Measurements from ENCODE around the gene MRPS2.
"Not testable (repeated sequence)": the region's sequence is repeated elsewhere in the genome, so short reads cannot be mapped to it uniquely, and the experiment has no call there.

- TF ChIP-seq CTCF (IDR thresholded peaks at IDR 0.05); POLR2A (IDR thresholded peaks at IDR 0.05; ENCODE audit: low read length); HDAC2 (IDR thresholded peaks at IDR 0.05); MAFK (IDR thresholded peaks at IDR 0.05; ENCODE audit: partially characterized antibody); RNF2 (IDR thresholded peaks at IDR 0.05; ENCODE audit: borderline replicate concordance, low read depth); MYC (IDR thresholded peaks at IDR 0.05; ENCODE audit: borderline replicate concordance, low read length); JUN (IDR thresholded peaks at IDR 0.05); ESRRA (IDR thresholded peaks at IDR 0.05; ENCODE audit: borderline replicate concordance, low read length); RCOR1 (IDR thresholded peaks at IDR 0.05; ENCODE audit: low read depth, low read length); CEBPB (IDR thresholded peaks at IDR 0.05); SMC3 (IDR thresholded peaks at IDR 0.05); MAX (IDR thresholded peaks at IDR 0.05): not testable (repeated sequence)
Measured at GRCh38 chr9:135458478-135458877, 42.0 kb upstream of the MRPS2 start.

All from A549 (cell line).